Fibroblast of lung (primary cell): ENCODE data around the gene NXPE3. TPM values are rescaled to one million over a fixed set of nuclear protein-coding genes. Genes with fewer than 3 reads are reported as not detected.

Source experiments
- DNase-seq, 2 donors: peaks; one replicate each; pipeline versions ENCODE4 v3.0.0 to v3.0.0-alpha.2; 2010; ENCODE audit warnings: low read depth in 2 of 2
- H2AFZ ChIP-seq: 2 replicates; pipeline ENCODE4 v1.5.1; 2012; ENCODE audit warnings: low read length, control low read depth, inconsistent platforms
- H3K27ac ChIP-seq: 2 replicates; pipeline ENCODE4 v1.5.1; 2011; ENCODE audit warnings: low read length, control low read depth; ENCODE audit not compliant: insufficient read depth
- H3K27me3 ChIP-seq: 2 replicates; pipeline ENCODE4 v1.5.1; 2011; ENCODE audit warnings: mild to moderate bottlenecking, low read length; ENCODE audit not compliant: control insufficient read depth, insufficient read depth
- H3K36me3 ChIP-seq: 2 replicates; pipeline ENCODE4 v1.5.1; 2011; ENCODE audit warnings: low read length; ENCODE audit not compliant: control insufficient read depth, insufficient read depth
- H3K4me1 ChIP-seq: 2 replicates; pipeline ENCODE4 v1.5.1; 2011; ENCODE audit warnings: low read length; ENCODE audit not compliant: control insufficient read depth, insufficient read depth; ENCODE audit errors: extremely low read depth
- H3K4me2 ChIP-seq: 2 replicates; pipeline ENCODE4 v1.5.1; 2011; ENCODE audit warnings: low read length, control low read depth; ENCODE audit not compliant: insufficient read depth; ENCODE audit errors: extremely low read depth
- H3K4me3 ChIP-seq, 4 experiments: fragments of 200-600 bp in 1 of 4; sonication (generic) in 1 of 4; replicated peaks in 1 of 4; 2 replicates each; pipeline ENCODE4 v1.5.1; 2011 to 2016; ENCODE audit warnings: low read length in 4 of 4, low read depth in 3 of 4, mild to moderate bottlenecking in 3 of 4, control low read depth in 2 of 4, inconsistent platforms in 1 of 4, mixed read lengths in 1 of 4; ENCODE audit not compliant: insufficient read depth in 1 of 4; ENCODE audit errors: control extremely low read depth in 1 of 4
- H3K79me2 ChIP-seq: 2 replicates; pipeline ENCODE4 v1.5.1; 2012; ENCODE audit warnings: mild to moderate bottlenecking, low read length, inconsistent platforms; ENCODE audit not compliant: control insufficient read depth, insufficient read depth
- H3K9ac ChIP-seq: 2 replicates; pipeline ENCODE4 v1.5.1; 2011; ENCODE audit warnings: mild to moderate bottlenecking, low read length, control low read depth; ENCODE audit not compliant: insufficient read depth
- H3K9me3 ChIP-seq: 2 replicates; pipeline ENCODE4 v1.5.1; 2012; ENCODE audit warnings: low read depth, low read length; ENCODE audit not compliant: control insufficient read depth, insufficient read depth
- H4K20me1 ChIP-seq: 2 replicates; pipeline ENCODE4 v1.5.1; 2011; ENCODE audit warnings: low read length; ENCODE audit not compliant: control insufficient read depth, insufficient read depth; ENCODE audit errors: extremely low read depth
- EZH2 ChIP-seq: IDR thresholded peaks from 2 replicates; pipeline ENCODE4 v1.5.1; 2012; ENCODE audit warnings: low read length, control low read depth, mild to moderate bottlenecking; ENCODE audit errors: missing control alignments
- polyA plus RNA-seq, 2 donors: library from polyadenylated mRNA; depleted of rRNA in 1 of 2; stranded (reverse) in 1 of 2; unstranded in 1 of 2; fragments of >200 nt; gene quantifications; 2 replicates each; pipeline ENCODE4 v1.2.1, GENCODE V29; 2011 to 2012; ENCODE audit warnings: missing spikeins in 1 of 2
- total RNA-seq: library from RNA; depleted of rRNA; stranded (reverse); fragments of >200 nt; gene quantifications from 2 replicates; pipeline ENCODE4 v1.2.1, GENCODE V29; 2014
- TF ChIP-seq, protein P1 (sequence below), 2 donors: IDR thresholded peaks in 1 of 2; conservative IDR thresholded peaks in 1 of 2; 1 replicate in 1 of 2; 2 replicates in 1 of 2; pipeline ENCODE4 v1.5.1; 2011 to 2012; ENCODE audit warnings: low read length in 2 of 2, control low read depth in 1 of 2, inconsistent platforms in 1 of 2, low read depth in 1 of 2, mild to moderate bottlenecking in 1 of 2

The NXPE3 gene
- total and polyA plus RNA-seq, 2 donors (not counting 1 experiment from before 2014, with no cell fraction given): 26.9 to 27.9 TPM

GRCh38 chr3:101803173-101803782, 24.3 kb downstream of the NXPE3 start:
- Histone ChIP-seq H3K4me2 (no peak overlapping the region), H3K27me3 (no peaks in the 10 kb centered on the region), H3K9ac (no peak overlapping the region), H3K9me3 (no peaks in the 10 kb centered on the region), H3K27ac (no peak overlapping the region), H4K20me1 (peaks cover 1% of the 10 kb centered on the region), H2AFZ (no peak overlapping the region), H3K79me2 (no peaks in the 10 kb centered on the region), H3K4me1 (no peaks in the 10 kb centered on the region), H3K4me3 (no peak overlapping the region), H3K36me3 (peaks cover 4% of the 10 kb centered on the region)
- peak; percentile 56 to 83 for DNase-seq
- TF ChIP-seq, protein P1, sequence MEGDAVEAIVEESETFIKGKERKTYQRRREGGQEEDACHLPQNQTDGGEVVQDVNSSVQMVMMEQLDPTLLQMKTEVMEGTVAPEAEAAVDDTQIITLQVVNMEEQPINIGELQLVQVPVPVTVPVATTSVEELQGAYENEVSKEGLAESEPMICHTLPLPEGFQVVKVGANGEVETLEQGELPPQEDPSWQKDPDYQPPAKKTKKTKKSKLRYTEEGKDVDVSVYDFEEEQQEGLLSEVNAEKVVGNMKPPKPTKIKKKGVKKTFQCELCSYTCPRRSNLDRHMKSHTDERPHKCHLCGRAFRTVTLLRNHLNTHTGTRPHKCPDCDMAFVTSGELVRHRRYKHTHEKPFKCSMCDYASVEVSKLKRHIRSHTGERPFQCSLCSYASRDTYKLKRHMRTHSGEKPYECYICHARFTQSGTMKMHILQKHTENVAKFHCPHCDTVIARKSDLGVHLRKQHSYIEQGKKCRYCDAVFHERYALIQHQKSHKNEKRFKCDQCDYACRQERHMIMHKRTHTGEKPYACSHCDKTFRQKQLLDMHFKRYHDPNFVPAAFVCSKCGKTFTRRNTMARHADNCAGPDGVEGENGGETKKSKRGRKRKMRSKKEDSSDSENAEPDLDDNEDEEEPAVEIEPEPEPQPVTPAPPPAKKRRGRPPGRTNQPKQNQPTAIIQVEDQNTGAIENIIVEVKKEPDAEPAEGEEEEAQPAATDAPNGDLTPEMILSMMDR (conservative IDR thresholded peaks at IDR 0.05 in 1 of 2, IDR thresholded peaks at IDR 0.05 in 1 of 2; ENCODE audit: low read depth in 1 of 2, low read length in 2 of 2): peak; percentile 77 to 86
- no peak for TF ChIP-seq EZH2

GRCh38 chr3:101803939-101804338, 24.9 kb downstream of the NXPE3 start:
- no peaks in the 10 kb centered on the region for H3K27me3 ChIP-seq
- no peaks in the 10 kb centered on the region for H3K9me3 ChIP-seq
- H3K4me3 ChIP-seq: no peak overlapping the region
- H3K27ac ChIP-seq: no peak overlapping the region
- H2AFZ ChIP-seq: no peak overlapping the region
- DNase-seq: no peak
- no peaks in the 10 kb centered on the region for H3K79me2 ChIP-seq
- peaks cover 4% of the 10 kb centered on the region for H3K36me3 ChIP-seq
- peaks cover 1% of the 10 kb centered on the region for H4K20me1 ChIP-seq
- no peak overlapping the region for H3K9ac ChIP-seq
- no peak overlapping the region for H3K4me2 ChIP-seq
- no peak for TF ChIP-seq EZH2
- TF ChIP-seq, protein P1 (conservative IDR thresholded peaks at IDR 0.05 in 1 of 2, IDR thresholded peaks at IDR 0.05 in 1 of 2; ENCODE audit: low read depth in 1 of 2, low read length in 2 of 2): no peak
- H3K4me1 ChIP-seq: no peaks in the 10 kb centered on the region

GRCh38 chr3:101806491-101806890, 27.5 kb downstream of the NXPE3 start:
- no peak overlapping the region for H2AFZ ChIP-seq
- no peak overlapping the region for H3K9ac ChIP-seq
- no peak for DNase-seq
- no peaks in the 10 kb centered on the region for H3K27me3 ChIP-seq
- no peak overlapping the region for H3K27ac ChIP-seq
- H3K9me3 ChIP-seq: no peaks in the 10 kb centered on the region
- H3K36me3 ChIP-seq: peaks cover 2% of the 10 kb centered on the region
- H3K4me1 ChIP-seq: peaks cover 2% of the 10 kb centered on the region
- H4K20me1 ChIP-seq: peaks cover 1% of the 10 kb centered on the region
- TF ChIP-seq, protein P1 (conservative IDR thresholded peaks at IDR 0.05 in 1 of 2, IDR thresholded peaks at IDR 0.05 in 1 of 2; ENCODE audit: low read depth in 1 of 2, low read length in 2 of 2): no peak
- no peak for TF ChIP-seq EZH2
- no peaks in the 10 kb centered on the region for H3K79me2 ChIP-seq
- no peak overlapping the region for H3K4me3 ChIP-seq
- H3K4me2 ChIP-seq: no peak overlapping the region
